HepG2 (cell line): Measurements from ENCODE around the gene FSCN2. TPM values are rescaled to one million over a fixed set of nuclear protein-coding genes. Genes with fewer than 3 reads are reported as not detected.

Source experiments
- HIC2 ChIP-seq: sonication (generic); formaldehyde crosslinking; IDR thresholded peaks from 2 replicates; pipeline ENCODE4 v1.9.0; 2022; ENCODE audit warnings: low read depth, missing genetic modification reagents
- KAT7 ChIP-seq: IDR thresholded peaks from 2 replicates; pipeline ENCODE4 v1.6.1; 2018; ENCODE audit warnings: borderline replicate concordance, missing compliant biosample characterization
- MEIS1 ChIP-seq: sonication (generic); formaldehyde crosslinking; IDR thresholded peaks from 2 replicates; pipeline ENCODE4 v1.9.0; 2021; ENCODE audit warnings: mild to moderate bottlenecking, missing genetic modification reagents, moderate library complexity, borderline replicate concordance
- ONECUT2 ChIP-seq: sonication (generic); formaldehyde crosslinking; IDR thresholded peaks from 2 replicates; pipeline ENCODE4 v1.4.0; 2020; ENCODE audit warnings: missing genetic modification reagents
- PAWR ChIP-seq: sonication (generic); formaldehyde crosslinking; IDR thresholded peaks from 2 replicates; pipeline ENCODE4 v1.4.0; 2020; ENCODE audit warnings: missing genetic modification reagents, mild to moderate bottlenecking, borderline replicate concordance
- PITX1 ChIP-seq: sonication (generic); formaldehyde crosslinking; IDR thresholded peaks from 2 replicates; pipeline ENCODE4 v1.5.1; 2020; ENCODE audit warnings: mild to moderate bottlenecking, missing genetic modification reagents
- RAD21 ChIP-seq: fragments of 450-650 bp; formaldehyde crosslinking; IDR thresholded peaks from 2 replicates; pipeline ENCODE4 v1.5.0; 2020; ENCODE audit warnings: mild to moderate bottlenecking
- RBFOX2 ChIP-seq: fragments of 200-400 bp; formaldehyde crosslinking; IDR thresholded peaks from 2 replicates; pipeline ENCODE4 v1.6.1; 2017; ENCODE audit warnings: low read depth, mild to moderate bottlenecking, low read length
- RFX3 ChIP-seq: IDR thresholded peaks from 2 replicates; pipeline ENCODE4 v1.6.1; 2016; ENCODE audit warnings: missing biosample characterization, missing genetic modification reagents
- SMAD3 ChIP-seq: sonication (generic); formaldehyde crosslinking; IDR thresholded peaks from 2 replicates; pipeline ENCODE4 v1.4.0; 2020; ENCODE audit warnings: missing genetic modification reagents
- ZBTB46 ChIP-seq: sonication (generic); formaldehyde crosslinking; IDR thresholded peaks from 2 replicates; pipeline ENCODE4 v1.4.0; 2020; ENCODE audit warnings: mild to moderate bottlenecking, missing genetic modification reagents, borderline replicate concordance
- ZBTB7A ChIP-seq: sonication (generic); formaldehyde crosslinking; IDR thresholded peaks from 2 replicates; pipeline ENCODE4 v1.8.0; 2022; ENCODE audit warnings: mild to moderate bottlenecking, missing genetic modification reagents
- ZFP91 ChIP-seq: sonication (generic); formaldehyde crosslinking; IDR thresholded peaks from 2 replicates; pipeline ENCODE4 v1.9.0; 2022; ENCODE audit warnings: missing genetic modification reagents, mild to moderate bottlenecking, borderline replicate concordance
- ZNF3 ChIP-seq: IDR thresholded peaks from 2 replicates; pipeline ENCODE4 v1.7.0; 2017; ENCODE audit warnings: inconsistent platforms
- polyA plus RNA-seq, 8 experiments: library from polyadenylated mRNA; depleted of rRNA in 3 of 8; stranded (reverse) in 7 of 8; unstranded in 1 of 8; fragments of >200 nt; fragmentation: Illumina TruSeq in 4 of 8; extraction: Trizol in 4 of 8; gene quantifications; 2 replicates each; pipeline versions ENCODE4 v1.2.1 to v1.2.3, GENCODE V29; 2011 to 2016; ENCODE audit warnings: low read depth in 4 of 8, missing spikeins in 1 of 8, mixed read lengths in 1 of 8; ENCODE audit not compliant: insufficient read depth in 1 of 8
- total RNA-seq, 5 experiments: library from RNA; depleted of rRNA; stranded (reverse); fragments of >200 nt; fragmentation: Illumina TruSeq; extraction: Trizol; gene quantifications; 2 replicates each; pipeline ENCODE4 v1.2.3, GENCODE V29; 2016; ENCODE audit warnings: low read depth in 1 of 5
- TF ChIP-seq, protein P1 (sequence below): sonication (generic); formaldehyde crosslinking; IDR thresholded peaks from 2 replicates; pipeline ENCODE4 v1.4.0; 2020; ENCODE audit warnings: mild to moderate bottlenecking, missing genetic modification reagents
- TF ChIP-seq, protein P2 (sequence below): sonication (generic); formaldehyde crosslinking; conservative IDR thresholded peaks from 2 replicates; pipeline ENCODE4 v1.4.0; 2020; ENCODE audit warnings: missing genetic modification reagents
- TF ChIP-seq, protein P3 (sequence below): sonication (generic); formaldehyde crosslinking; IDR thresholded peaks from 2 replicates; pipeline ENCODE4 v1.9.0; 2021; ENCODE audit warnings: missing genetic modification reagents, borderline replicate concordance

The FSCN2 gene
- total and polyA plus RNA-seq, 2 of the 13 experiments (the other 11 are each of a cell fraction or from before 2014, with no cell fraction given) = 0.09 TPM; not detected in 1

DNA sequence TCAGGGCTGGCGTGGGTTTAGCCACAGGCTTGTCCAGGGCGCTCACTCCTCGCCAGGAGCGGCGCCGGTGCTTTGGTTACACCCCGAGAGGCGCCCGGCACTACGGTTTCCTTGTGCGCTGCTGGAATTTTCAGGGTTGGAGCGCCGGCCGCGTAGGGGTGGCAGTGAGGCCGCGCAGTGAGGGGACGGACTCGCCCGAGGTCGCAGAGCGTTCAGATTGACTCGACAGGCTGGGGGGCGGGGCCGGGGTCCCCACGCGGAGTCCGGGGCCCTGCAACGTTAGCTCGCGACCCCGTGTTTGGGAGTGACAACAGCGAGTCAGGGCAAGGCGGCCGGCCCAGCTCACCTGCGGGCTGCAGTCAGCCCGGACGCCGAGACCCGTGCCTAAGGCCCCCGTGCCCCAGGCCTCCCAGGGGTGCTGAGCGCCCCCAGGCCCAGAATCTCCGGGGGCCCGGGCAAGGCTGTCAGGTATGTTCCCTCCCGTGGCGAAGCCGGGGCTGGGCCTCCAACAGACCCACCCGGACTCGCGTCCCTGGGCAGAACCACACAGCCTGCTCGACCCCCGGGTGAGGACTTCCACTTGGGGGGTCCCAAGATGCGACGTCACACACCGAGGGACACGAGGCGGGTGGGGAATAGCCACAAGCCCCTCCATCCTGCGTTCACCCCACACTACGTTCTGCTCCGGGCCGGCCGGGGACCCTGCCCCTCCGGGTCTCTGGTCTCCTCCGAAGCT, 14.3 kb upstream of the FSCN2 start (continued):
- TF ChIP-seq HIC2 (CRISPR knock-in tag) = no peak
- peak; percentile 68 for TF ChIP-seq SMAD3 (CRISPR knock-in tag)
- no peak for TF ChIP-seq PAWR
- peak; percentile 38; the same call in 1 of the 2 replicates for TF ChIP-seq ZFP91 (CRISPR knock-in tag)
- no peak for TF ChIP-seq ZBTB46 (CRISPR knock-in tag)
- no peak for TF ChIP-seq RAD21
- peak; percentile 30 for TF ChIP-seq RBFOX2
- TF ChIP-seq ZBTB7A = peak; percentile 65
- TF ChIP-seq ONECUT2 = no peak
- no peak for TF ChIP-seq RFX3
- TF ChIP-seq, protein P1, sequence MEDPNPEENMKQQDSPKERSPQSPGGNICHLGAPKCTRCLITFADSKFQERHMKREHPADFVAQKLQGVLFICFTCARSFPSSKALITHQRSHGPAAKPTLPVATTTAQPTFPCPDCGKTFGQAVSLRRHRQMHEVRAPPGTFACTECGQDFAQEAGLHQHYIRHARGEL (CRISPR knock-in tag) = no peak
- TF ChIP-seq KAT7 (CRISPR knock-in tag) = peak; percentile 62; the same call in 1 of the 2 replicates
- no peak for TF ChIP-seq ZNF3 (CRISPR knock-in tag)
- TF ChIP-seq MEIS1 (CRISPR knock-in tag) = no peak; the same call in 1 of the 2 replicates
- no peak for TF ChIP-seq PITX1 (CRISPR knock-in tag)
- TF ChIP-seq, protein P2, sequence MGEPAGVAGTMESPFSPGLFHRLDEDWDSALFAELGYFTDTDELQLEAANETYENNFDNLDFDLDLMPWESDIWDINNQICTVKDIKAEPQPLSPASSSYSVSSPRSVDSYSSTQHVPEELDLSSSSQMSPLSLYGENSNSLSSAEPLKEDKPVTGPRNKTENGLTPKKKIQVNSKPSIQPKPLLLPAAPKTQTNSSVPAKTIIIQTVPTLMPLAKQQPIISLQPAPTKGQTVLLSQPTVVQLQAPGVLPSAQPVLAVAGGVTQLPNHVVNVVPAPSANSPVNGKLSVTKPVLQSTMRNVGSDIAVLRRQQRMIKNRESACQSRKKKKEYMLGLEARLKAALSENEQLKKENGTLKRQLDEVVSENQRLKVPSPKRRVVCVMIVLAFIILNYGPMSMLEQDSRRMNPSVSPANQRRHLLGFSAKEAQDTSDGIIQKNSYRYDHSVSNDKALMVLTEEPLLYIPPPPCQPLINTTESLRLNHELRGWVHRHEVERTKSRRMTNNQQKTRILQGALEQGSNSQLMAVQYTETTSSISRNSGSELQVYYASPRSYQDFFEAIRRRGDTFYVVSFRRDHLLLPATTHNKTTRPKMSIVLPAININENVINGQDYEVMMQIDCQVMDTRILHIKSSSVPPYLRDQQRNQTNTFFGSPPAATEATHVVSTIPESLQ (CRISPR knock-in tag) = no peak
- TF ChIP-seq, protein P3, sequence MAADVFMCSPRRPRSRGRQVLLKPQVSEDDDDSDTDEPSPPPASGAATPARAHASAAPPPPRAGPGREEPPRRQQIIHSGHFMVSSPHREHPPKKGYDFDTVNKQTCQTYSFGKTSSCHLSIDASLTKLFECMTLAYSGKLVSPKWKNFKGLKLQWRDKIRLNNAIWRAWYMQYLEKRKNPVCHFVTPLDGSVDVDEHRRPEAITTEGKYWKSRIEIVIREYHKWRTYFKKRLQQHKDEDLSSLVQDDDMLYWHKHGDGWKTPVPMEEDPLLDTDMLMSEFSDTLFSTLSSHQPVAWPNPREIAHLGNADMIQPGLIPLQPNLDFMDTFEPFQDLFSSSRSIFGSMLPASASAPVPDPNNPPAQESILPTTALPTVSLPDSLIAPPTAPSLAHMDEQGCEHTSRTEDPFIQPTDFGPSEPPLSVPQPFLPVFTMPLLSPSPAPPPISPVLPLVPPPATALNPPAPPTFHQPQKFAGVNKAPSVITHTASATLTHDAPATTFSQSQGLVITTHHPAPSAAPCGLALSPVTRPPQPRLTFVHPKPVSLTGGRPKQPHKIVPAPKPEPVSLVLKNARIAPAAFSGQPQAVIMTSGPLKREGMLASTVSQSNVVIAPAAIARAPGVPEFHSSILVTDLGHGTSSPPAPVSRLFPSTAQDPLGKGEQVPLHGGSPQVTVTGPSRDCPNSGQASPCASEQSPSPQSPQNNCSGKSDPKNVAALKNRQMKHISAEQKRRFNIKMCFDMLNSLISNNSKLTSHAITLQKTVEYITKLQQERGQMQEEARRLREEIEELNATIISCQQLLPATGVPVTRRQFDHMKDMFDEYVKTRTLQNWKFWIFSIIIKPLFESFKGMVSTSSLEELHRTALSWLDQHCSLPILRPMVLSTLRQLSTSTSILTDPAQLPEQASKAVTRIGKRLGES = no peak
